HepG2 (cell line): ENCODE measurements around the gene SCGB1C2. TPM values are rescaled to one million over a fixed set of nuclear protein-coding genes. Genes with fewer than 3 reads are reported as not detected.

ENCODE experiments used
- NFATC3 ChIP-seq: sonication (generic); formaldehyde crosslinking; IDR thresholded peaks from 2 replicates; pipeline ENCODE4 v1.5.1; 2020; ENCODE audit warnings: mild to moderate bottlenecking, missing genetic modification reagents
- TCF7L2 ChIP-seq: IDR thresholded peaks from 2 replicates; pipeline ENCODE4 v1.6.1; 2011; ENCODE audit warnings: mild to moderate bottlenecking, low read depth, low read length, moderate library complexity
- ZNF12 ChIP-seq: sonication (generic); formaldehyde crosslinking; IDR thresholded peaks from 2 replicates; pipeline ENCODE4 v1.5.0; 2020; ENCODE audit warnings: missing genetic modification reagents
- ZNF235 ChIP-seq: sonication (generic); formaldehyde crosslinking; IDR thresholded peaks from 2 replicates; pipeline ENCODE4 v1.8.1; 2023; ENCODE audit warnings: mild to moderate bottlenecking, missing genetic modification reagents, borderline replicate concordance
- ZNF746 ChIP-seq: sonication (generic); formaldehyde crosslinking; IDR thresholded peaks from 2 replicates; pipeline ENCODE4 v1.8.0; 2022; ENCODE audit warnings: mild to moderate bottlenecking, missing genetic modification reagents
- polyA plus RNA-seq, 8 experiments: library from polyadenylated mRNA; depleted of rRNA in 3 of 8; stranded (reverse) in 7 of 8; unstranded in 1 of 8; fragments of >200 nt; fragmentation: Illumina TruSeq in 4 of 8; extraction: Trizol in 4 of 8; gene quantifications; 2 replicates each; pipeline versions ENCODE4 v1.2.1 to v1.2.3, GENCODE V29; 2011 to 2016; ENCODE audit warnings: low read depth in 4 of 8, missing spikeins in 1 of 8, mixed read lengths in 1 of 8; ENCODE audit not compliant: insufficient read depth in 1 of 8
- total RNA-seq, 5 experiments: library from RNA; depleted of rRNA; stranded (reverse); fragments of >200 nt; fragmentation: Illumina TruSeq; extraction: Trizol; gene quantifications; 2 replicates each; pipeline ENCODE4 v1.2.3, GENCODE V29; 2016; ENCODE audit warnings: low read depth in 1 of 5
- TF ChIP-seq, protein P1 (sequence below): sonication (generic); formaldehyde crosslinking; IDR thresholded peaks from 2 replicates; pipeline ENCODE4 v1.4.0; 2020; ENCODE audit warnings: missing genetic modification reagents, borderline replicate concordance
- TF ChIP-seq, protein P2 (sequence below): IDR thresholded peaks from 2 replicates; pipeline ENCODE4 v1.6.1; 2016; ENCODE audit warnings: mild to moderate bottlenecking
- TF ChIP-seq, protein P3 (sequence below): sonication (generic); formaldehyde crosslinking; conservative IDR thresholded peaks from 2 replicates; pipeline ENCODE4 v1.4.0; 2020; ENCODE audit warnings: mild to moderate bottlenecking, missing genetic modification reagents, moderate library complexity
- TF ChIP-seq, protein P4 (sequence below): sonication (generic); formaldehyde crosslinking; IDR thresholded peaks from 2 replicates; pipeline ENCODE4 v1.4.0; 2020; ENCODE audit warnings: mild to moderate bottlenecking, missing genetic modification reagents

The SCGB1C2 gene
- total and polyA plus RNA-seq, 2 of the 13 experiments (the other 11 are each of a cell fraction or from before 2014, with no cell fraction given) = not detected

DNA sequence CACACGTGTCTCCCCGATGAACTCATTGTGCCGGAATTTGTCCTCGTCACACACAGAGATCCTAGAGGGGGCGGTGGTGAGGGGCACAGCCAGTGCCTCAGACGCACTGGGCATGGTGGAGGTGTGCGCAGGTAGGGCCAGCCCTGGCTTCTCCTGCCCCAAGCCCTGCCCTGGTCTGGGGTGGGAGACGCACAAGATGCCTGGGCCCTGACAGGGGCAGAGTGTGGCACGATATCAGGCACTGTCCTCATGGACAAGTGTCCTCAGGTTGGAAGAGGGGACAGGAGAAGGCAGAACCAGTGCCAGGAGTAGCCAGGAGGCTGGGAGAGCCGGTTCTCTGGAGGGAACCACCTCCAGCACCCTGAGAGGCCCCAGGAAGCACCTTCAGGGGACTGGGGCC lies 24.1 kb downstream of the SCGB1C2 start (continued):
- TF ChIP-seq, protein P1, sequence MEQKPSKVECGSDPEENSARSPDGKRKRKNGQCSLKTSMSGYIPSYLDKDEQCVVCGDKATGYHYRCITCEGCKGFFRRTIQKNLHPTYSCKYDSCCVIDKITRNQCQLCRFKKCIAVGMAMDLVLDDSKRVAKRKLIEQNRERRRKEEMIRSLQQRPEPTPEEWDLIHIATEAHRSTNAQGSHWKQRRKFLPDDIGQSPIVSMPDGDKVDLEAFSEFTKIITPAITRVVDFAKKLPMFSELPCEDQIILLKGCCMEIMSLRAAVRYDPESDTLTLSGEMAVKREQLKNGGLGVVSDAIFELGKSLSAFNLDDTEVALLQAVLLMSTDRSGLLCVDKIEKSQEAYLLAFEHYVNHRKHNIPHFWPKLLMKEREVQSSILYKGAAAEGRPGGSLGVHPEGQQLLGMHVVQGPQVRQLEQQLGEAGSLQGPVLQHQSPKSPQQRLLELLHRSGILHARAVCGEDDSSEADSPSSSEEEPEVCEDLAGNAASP = no peak
- TF ChIP-seq ZNF12 (CRISPR knock-in tag) (no peak), TCF7L2 (no peak), NFATC3 (CRISPR knock-in tag) (no peak), ZNF235 (no peak), ZNF746 (CRISPR knock-in tag) (no peak)
- TF ChIP-seq, protein P2, sequence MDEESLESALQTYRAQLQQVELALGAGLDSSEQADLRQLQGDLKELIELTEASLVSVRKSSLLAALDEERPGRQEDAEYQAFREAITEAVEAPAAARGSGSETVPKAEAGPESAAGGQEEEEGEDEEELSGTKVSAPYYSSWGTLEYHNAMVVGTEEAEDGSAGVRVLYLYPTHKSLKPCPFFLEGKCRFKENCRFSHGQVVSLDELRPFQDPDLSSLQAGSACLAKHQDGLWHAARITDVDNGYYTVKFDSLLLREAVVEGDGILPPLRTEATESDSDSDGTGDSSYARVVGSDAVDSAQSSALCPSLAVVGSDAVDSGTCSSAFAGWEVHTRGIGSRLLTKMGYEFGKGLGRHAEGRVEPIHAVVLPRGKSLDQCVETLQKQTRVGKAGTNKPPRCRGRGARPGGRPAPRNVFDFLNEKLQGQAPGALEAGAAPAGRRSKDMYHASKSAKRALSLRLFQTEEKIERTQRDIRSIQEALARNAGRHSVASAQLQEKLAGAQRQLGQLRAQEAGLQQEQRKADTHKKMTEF (CRISPR knock-in tag) = no peak
- TF ChIP-seq, protein P3, sequence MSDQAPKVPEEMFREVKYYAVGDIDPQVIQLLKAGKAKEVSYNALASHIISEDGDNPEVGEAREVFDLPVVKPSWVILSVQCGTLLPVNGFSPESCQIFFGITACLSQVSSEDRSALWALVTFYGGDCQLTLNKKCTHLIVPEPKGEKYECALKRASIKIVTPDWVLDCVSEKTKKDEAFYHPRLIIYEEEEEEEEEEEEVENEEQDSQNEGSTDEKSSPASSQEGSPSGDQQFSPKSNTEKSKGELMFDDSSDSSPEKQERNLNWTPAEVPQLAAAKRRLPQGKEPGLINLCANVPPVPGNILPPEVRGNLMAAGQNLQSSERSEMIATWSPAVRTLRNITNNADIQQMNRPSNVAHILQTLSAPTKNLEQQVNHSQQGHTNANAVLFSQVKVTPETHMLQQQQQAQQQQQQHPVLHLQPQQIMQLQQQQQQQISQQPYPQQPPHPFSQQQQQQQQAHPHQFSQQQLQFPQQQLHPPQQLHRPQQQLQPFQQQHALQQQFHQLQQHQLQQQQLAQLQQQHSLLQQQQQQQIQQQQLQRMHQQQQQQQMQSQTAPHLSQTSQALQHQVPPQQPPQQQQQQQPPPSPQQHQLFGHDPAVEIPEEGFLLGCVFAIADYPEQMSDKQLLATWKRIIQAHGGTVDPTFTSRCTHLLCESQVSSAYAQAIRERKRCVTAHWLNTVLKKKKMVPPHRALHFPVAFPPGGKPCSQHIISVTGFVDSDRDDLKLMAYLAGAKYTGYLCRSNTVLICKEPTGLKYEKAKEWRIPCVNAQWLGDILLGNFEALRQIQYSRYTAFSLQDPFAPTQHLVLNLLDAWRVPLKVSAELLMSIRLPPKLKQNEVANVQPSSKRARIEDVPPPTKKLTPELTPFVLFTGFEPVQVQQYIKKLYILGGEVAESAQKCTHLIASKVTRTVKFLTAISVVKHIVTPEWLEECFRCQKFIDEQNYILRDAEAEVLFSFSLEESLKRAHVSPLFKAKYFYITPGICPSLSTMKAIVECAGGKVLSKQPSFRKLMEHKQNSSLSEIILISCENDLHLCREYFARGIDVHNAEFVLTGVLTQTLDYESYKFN (CRISPR knock-in tag) = no peak
- TF ChIP-seq, protein P4, sequence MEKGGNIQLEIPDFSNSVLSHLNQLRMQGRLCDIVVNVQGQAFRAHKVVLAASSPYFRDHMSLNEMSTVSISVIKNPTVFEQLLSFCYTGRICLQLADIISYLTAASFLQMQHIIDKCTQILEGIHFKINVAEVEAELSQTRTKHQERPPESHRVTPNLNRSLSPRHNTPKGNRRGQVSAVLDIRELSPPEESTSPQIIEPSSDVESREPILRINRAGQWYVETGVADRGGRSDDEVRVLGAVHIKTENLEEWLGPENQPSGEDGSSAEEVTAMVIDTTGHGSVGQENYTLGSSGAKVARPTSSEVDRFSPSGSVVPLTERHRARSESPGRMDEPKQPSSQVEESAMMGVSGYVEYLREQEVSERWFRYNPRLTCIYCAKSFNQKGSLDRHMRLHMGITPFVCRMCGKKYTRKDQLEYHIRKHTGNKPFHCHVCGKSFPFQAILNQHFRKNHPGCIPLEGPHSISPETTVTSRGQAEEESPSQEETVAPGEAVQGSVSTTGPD = no peak
